HepG2 (cell line): Measurements from ENCODE around the gene PDIA5. TPM values are rescaled to one million over a fixed set of nuclear protein-coding genes. Genes with fewer than 3 reads are reported as not detected.

Experiments
- AKAP8 ChIP-seq: sonication (generic); formaldehyde crosslinking; IDR thresholded peaks from 2 replicates; pipeline ENCODE4 v1.5.1; 2020; ENCODE audit warnings: mild to moderate bottlenecking, missing genetic modification reagents
- BCL3 ChIP-seq: sonication (generic); formaldehyde crosslinking; IDR thresholded peaks from 2 replicates; pipeline ENCODE4 v1.5.1; 2020; ENCODE audit warnings: mild to moderate bottlenecking, missing genetic modification reagents, moderate library complexity
- FOXO1 ChIP-seq: sonication (generic); formaldehyde crosslinking; IDR thresholded peaks from 2 replicates; pipeline ENCODE4 v1.4.0; 2020; ENCODE audit warnings: missing genetic modification reagents
- GPBP1L1 ChIP-seq: sonication (generic); formaldehyde crosslinking; IDR thresholded peaks from 2 replicates; pipeline ENCODE4 v1.5.0; 2020; ENCODE audit warnings: mild to moderate bottlenecking, missing genetic modification reagents
- GTF3A ChIP-seq: sonication (generic); formaldehyde crosslinking; conservative IDR thresholded peaks from 2 replicates; pipeline ENCODE4 v1.4.0; 2020; ENCODE audit warnings: mild to moderate bottlenecking, missing genetic modification reagents
- HDAC1 ChIP-seq: sonication (generic); formaldehyde crosslinking; IDR thresholded peaks from 2 replicates; pipeline ENCODE4 v1.5.1; 2020; ENCODE audit warnings: mild to moderate bottlenecking, missing genetic modification reagents
- MAF1 ChIP-seq: sonication (generic); formaldehyde crosslinking; IDR thresholded peaks from 2 replicates; pipeline ENCODE4 v1.5.0; 2020; ENCODE audit warnings: missing genetic modification reagents, borderline replicate concordance
- MXI1 ChIP-seq: IDR thresholded peaks from 3 replicates; pipeline ENCODE4 v1.6.1; 2012; ENCODE audit warnings: low read depth, low read length, inconsistent platforms, borderline replicate concordance
- NCOR1 ChIP-seq: fragments of 200-600 bp; sonication (generic); IDR thresholded peaks from 2 replicates; pipeline ENCODE4 v1.7.0; 2017; ENCODE audit warnings: antibody characterized with exemption, low read length, borderline replicate concordance
- RBFOX2 ChIP-seq: fragments of 200-400 bp; formaldehyde crosslinking; IDR thresholded peaks from 2 replicates; pipeline ENCODE4 v1.6.1; 2017; ENCODE audit warnings: low read depth, mild to moderate bottlenecking, low read length
- RXRA ChIP-seq: sonication (generic); formaldehyde crosslinking; IDR thresholded peaks from 2 replicates; pipeline ENCODE4 v1.5.1; 2020; ENCODE audit warnings: missing genetic modification reagents
- TP53 ChIP-seq: sonication (generic); formaldehyde crosslinking; conservative IDR thresholded peaks from 2 replicates; pipeline ENCODE4 v1.4.0; 2020; ENCODE audit warnings: missing genetic modification reagents
- ZFP82 ChIP-seq: sonication (generic); formaldehyde crosslinking; IDR thresholded peaks from 2 replicates; pipeline ENCODE4 v1.5.1; 2020; ENCODE audit warnings: mild to moderate bottlenecking, missing genetic modification reagents, borderline replicate concordance
- ZNF235 ChIP-seq: sonication (generic); formaldehyde crosslinking; IDR thresholded peaks from 2 replicates; pipeline ENCODE4 v1.8.1; 2023; ENCODE audit warnings: mild to moderate bottlenecking, missing genetic modification reagents, borderline replicate concordance
- ZNF329 ChIP-seq: sonication (generic); formaldehyde crosslinking; IDR thresholded peaks from 2 replicates; pipeline ENCODE4 v1.9.0; 2021; ENCODE audit warnings: low read depth, mild to moderate bottlenecking, missing genetic modification reagents
- ZNF414 ChIP-seq: sonication (generic); formaldehyde crosslinking; IDR thresholded peaks from 2 replicates; pipeline ENCODE4 v1.5.0; 2020; ENCODE audit warnings: missing genetic modification reagents
- ZNF446 ChIP-seq: sonication (generic); formaldehyde crosslinking; IDR thresholded peaks from 2 replicates; pipeline ENCODE4 v1.5.0; 2020; ENCODE audit warnings: mild to moderate bottlenecking, missing genetic modification reagents
- ZNF468 ChIP-seq: sonication (generic); formaldehyde crosslinking; IDR thresholded peaks from 2 replicates; pipeline ENCODE4 v1.8.0; 2022; ENCODE audit warnings: mild to moderate bottlenecking, moderate library complexity, missing genetic modification reagents
- ZNF556 ChIP-seq: sonication (generic); formaldehyde crosslinking; IDR thresholded peaks from 2 replicates; pipeline ENCODE4 v1.4.0; 2020; ENCODE audit warnings: mild to moderate bottlenecking, missing genetic modification reagents, borderline replicate concordance
- ZNF605 ChIP-seq: sonication (generic); formaldehyde crosslinking; IDR thresholded peaks from 2 replicates; pipeline ENCODE4 v1.8.0; 2022; ENCODE audit warnings: mild to moderate bottlenecking, missing genetic modification reagents
- ZNF879 ChIP-seq: sonication (generic); formaldehyde crosslinking; IDR thresholded peaks from 2 replicates; pipeline ENCODE4 v1.8.1; 2023; ENCODE audit warnings: missing genetic modification reagents
- ZSCAN31 ChIP-seq: sonication (generic); formaldehyde crosslinking; IDR thresholded peaks from 2 replicates; pipeline ENCODE4 v1.5.0; 2020; ENCODE audit warnings: low read depth, mild to moderate bottlenecking, missing genetic modification reagents
- polyA plus RNA-seq, 8 experiments: library from polyadenylated mRNA; depleted of rRNA in 3 of 8; stranded (reverse) in 7 of 8; unstranded in 1 of 8; fragments of >200 nt; fragmentation: Illumina TruSeq in 4 of 8; extraction: Trizol in 4 of 8; gene quantifications; 2 replicates each; pipeline versions ENCODE4 v1.2.1 to v1.2.3, GENCODE V29; 2011 to 2016; ENCODE audit warnings: low read depth in 4 of 8, missing spikeins in 1 of 8, mixed read lengths in 1 of 8; ENCODE audit not compliant: insufficient read depth in 1 of 8
- total RNA-seq, 5 experiments: library from RNA; depleted of rRNA; stranded (reverse); fragments of >200 nt; fragmentation: Illumina TruSeq; extraction: Trizol; gene quantifications; 2 replicates each; pipeline ENCODE4 v1.2.3, GENCODE V29; 2016; ENCODE audit warnings: low read depth in 1 of 5
- TF ChIP-seq, protein P1 (sequence below): IDR thresholded peaks from 2 replicates; pipeline ENCODE4 v1.6.1; 2012; ENCODE audit warnings: low read length, improper control_type of control experiment

Gene PDIA5
- total and polyA plus RNA-seq, 2 of the 13 experiments (the other 11 are each of a cell fraction or from before 2014, with no cell fraction given), result 51.3 to 74.3 TPM

- TF ChIP-seq ZFP82 (0 out of 2 replicates have a peak, but pooled peaks have one; percentile 4), FOXO1 (CRISPR knock-in tag) (no peak; the same call in 1 of the 2 replicates), ZNF605 (CRISPR knock-in tag) (no peak), ZSCAN31 (CRISPR knock-in tag) (peak; percentile 90), GPBP1L1 (no peak), ZNF235 (CRISPR knock-in tag) (no peak), NCOR1 (no peak), MAF1 (CRISPR knock-in tag) (peak; percentile 61; the same call in 1 of the 2 replicates), ZNF329 (peak; percentile 63; the same call in 1 of the 2 replicates), AKAP8 (CRISPR knock-in tag) (no peak), ZNF446 (peak; percentile 55; the same call in 1 of the 2 replicates), RBFOX2 (peak; percentile 87), HDAC1 (CRISPR knock-in tag) (peak; percentile 91), ZNF468 (CRISPR knock-in tag) (no peak), MXI1 (peak; percentile 98), GTF3A (peak; percentile 67; the same call in 1 of the 2 replicates), ZNF556 (CRISPR knock-in tag) (peak; percentile 77), TP53 (0 out of 2 replicates have a peak, but pooled peaks have one; percentile 68), ZNF879 (0 out of 2 replicates have a peak, but pooled peaks have one; percentile 15), RXRA (CRISPR knock-in tag) (peak; percentile 66; the same call in 1 of the 2 replicates), ZNF414 (CRISPR knock-in tag) (peak; percentile 81; the same call in 1 of the 2 replicates), BCL3 (CRISPR knock-in tag) (no peak)
- TF ChIP-seq, protein P1, sequence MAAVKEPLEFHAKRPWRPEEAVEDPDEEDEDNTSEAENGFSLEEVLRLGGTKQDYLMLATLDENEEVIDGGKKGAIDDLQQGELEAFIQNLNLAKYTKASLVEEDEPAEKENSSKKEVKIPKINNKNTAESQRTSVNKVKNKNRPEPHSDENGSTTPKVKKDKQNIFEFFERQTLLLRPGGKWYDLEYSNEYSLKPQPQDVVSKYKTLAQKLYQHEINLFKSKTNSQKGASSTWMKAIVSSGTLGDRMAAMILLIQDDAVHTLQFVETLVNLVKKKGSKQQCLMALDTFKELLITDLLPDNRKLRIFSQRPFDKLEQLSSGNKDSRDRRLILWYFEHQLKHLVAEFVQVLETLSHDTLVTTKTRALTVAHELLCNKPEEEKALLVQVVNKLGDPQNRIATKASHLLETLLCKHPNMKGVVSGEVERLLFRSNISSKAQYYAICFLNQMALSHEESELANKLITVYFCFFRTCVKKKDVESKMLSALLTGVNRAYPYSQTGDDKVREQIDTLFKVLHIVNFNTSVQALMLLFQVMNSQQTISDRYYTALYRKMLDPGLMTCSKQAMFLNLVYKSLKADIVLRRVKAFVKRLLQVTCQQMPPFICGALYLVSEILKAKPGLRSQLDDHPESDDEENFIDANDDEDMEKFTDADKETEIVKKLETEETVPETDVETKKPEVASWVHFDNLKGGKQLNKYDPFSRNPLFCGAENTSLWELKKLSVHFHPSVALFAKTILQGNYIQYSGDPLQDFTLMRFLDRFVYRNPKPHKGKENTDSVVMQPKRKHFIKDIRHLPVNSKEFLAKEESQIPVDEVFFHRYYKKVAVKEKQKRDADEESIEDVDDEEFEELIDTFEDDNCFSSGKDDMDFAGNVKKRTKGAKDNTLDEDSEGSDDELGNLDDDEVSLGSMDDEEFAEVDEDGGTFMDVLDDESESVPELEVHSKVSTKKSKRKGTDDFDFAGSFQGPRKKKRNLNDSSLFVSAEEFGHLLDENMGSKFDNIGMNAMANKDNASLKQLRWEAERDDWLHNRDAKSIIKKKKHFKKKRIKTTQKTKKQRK, result no peak
Observed at GRCh38 chr3:123066896-123067688, at the start of gene PDIA5 (continued).
